OCI-LY1 (cell line): Measurements from ENCODE around the gene AMBN.

Experiments used
- H2AFZ ChIP-seq: fragments of 200-600 bp; sonication (generic), shearing (Covaris generic); 2 replicates; pipeline ENCODE4 v1.6.0; 2014; ENCODE audit warnings: antibody characterized with exemption, mild to moderate bottlenecking, low read length
- H3F3A ChIP-seq: fragments of 200-600 bp; sonication (generic), shearing (Covaris generic); 2 replicates; pipeline ENCODE4 v1.6.0; 2014; ENCODE audit warnings: mild to moderate bottlenecking, antibody characterized with exemption, low read length, moderate library complexity; ENCODE audit not compliant: insufficient read depth
- H3K27ac ChIP-seq: fragments of 200-600 bp; sonication (generic); 2 replicates; pipeline ENCODE4 v1.5.1; 2014; ENCODE audit warnings: low read length, mixed run types, mild to moderate bottlenecking, low read depth; ENCODE audit not compliant: poor library complexity, severe bottlenecking
- H3K27me3 ChIP-seq: fragments of 200-600 bp; sonication (generic); 2 replicates; pipeline ENCODE4 v1.6.0; 2014; ENCODE audit warnings: antibody characterized with exemption, mild to moderate bottlenecking, low read length, moderate library complexity; ENCODE audit not compliant: insufficient read depth
- H3K36me3 ChIP-seq: fragments of 200-600 bp; sonication (generic); 2 replicates; pipeline ENCODE4 v1.6.1; 2014; ENCODE audit warnings: mild to moderate bottlenecking, antibody characterized with exemption, low read length, moderate library complexity, mixed read lengths; ENCODE audit not compliant: insufficient read depth
- H3K4me1 ChIP-seq: fragments of 200-600 bp; sonication (generic); 2 replicates; pipeline ENCODE4 v1.5.1; 2014; ENCODE audit warnings: mild to moderate bottlenecking, low read length, moderate library complexity; ENCODE audit not compliant: insufficient read depth, severe bottlenecking
- H3K4me2 ChIP-seq: fragments of 200-600 bp; sonication (generic), shearing (Covaris generic); 2 replicates; pipeline ENCODE4 v1.6.1; 2014; ENCODE audit warnings: low read length
- H3K4me3 ChIP-seq: fragments of 200-600 bp; sonication (generic); 2 replicates; pipeline ENCODE4 v1.5.1; 2014; ENCODE audit warnings: low read length, low read depth, mild to moderate bottlenecking, mixed read lengths; ENCODE audit not compliant: poor library complexity, severe bottlenecking
- H3K79me2 ChIP-seq: fragments of 200-600 bp; shearing (Covaris generic); 2 replicates; pipeline ENCODE4 v1.6.1; 2016; ENCODE audit warnings: mixed run types, low read length, mixed read lengths; ENCODE audit not compliant: insufficient read depth
- H3K9ac ChIP-seq: fragments of 200-600 bp; sonication (generic), shearing (Covaris generic); 2 replicates; pipeline ENCODE4 v1.6.1; 2014; ENCODE audit warnings: mild to moderate bottlenecking, low read length, mixed read lengths
- H3K9me2 ChIP-seq: fragments of 200-600 bp; sonication (generic), shearing (Covaris generic); 2 replicates; pipeline ENCODE4 v1.6.1; 2014; ENCODE audit warnings: low read depth, mild to moderate bottlenecking, low read length, mixed read lengths
- H3K9me3 ChIP-seq: fragments of 200-600 bp; shearing (Covaris generic); 2 replicates; pipeline ENCODE4 v1.6.1; 2014; ENCODE audit warnings: low read length, mixed read lengths
- H4K20me1 ChIP-seq: fragments of 200-600 bp; sonication (generic), shearing (Covaris generic); 2 replicates; pipeline ENCODE4 v1.6.0; 2016; ENCODE audit warnings: mild to moderate bottlenecking, low read length; ENCODE audit not compliant: insufficient read depth
- EZH2 ChIP-seq: fragments of 200-600 bp; sonication (generic), shearing (Covaris generic); IDR thresholded peaks from 2 replicates; pipeline ENCODE4 v1.8.0; 2017; ENCODE audit warnings: borderline replicate concordance, mixed run types, mild to moderate bottlenecking, antibody characterized with exemption, low read length, moderate library complexity, mixed read lengths
- TF ChIP-seq, protein P1 (sequence below): fragments of 200-600 bp; sonication (generic), shearing (Covaris generic); IDR thresholded peaks from 2 replicates; pipeline ENCODE4 v1.5.1; 2017; ENCODE audit warnings: mild to moderate bottlenecking, antibody characterized with exemption, low read length, moderate library complexity, mixed read lengths

Gene AMBN

DNA sequence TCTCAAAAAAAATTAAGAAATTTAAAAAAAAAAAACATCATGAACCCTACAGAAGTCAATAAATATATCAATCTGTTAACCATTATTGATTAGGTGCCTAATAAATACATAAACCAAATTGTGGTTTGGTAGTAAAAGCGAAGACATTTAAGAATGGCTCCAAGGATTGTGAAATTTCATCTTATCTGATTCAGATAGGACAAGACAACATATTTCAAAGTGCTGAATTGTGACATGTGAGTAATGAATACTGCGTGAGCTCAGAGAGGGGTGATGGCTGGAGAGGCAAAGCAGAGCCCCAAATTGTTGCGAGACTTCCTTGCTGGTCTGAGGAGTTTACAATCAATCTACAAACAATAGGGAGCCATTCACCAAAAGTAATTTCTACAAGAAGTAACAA lies 8.2 kb downstream of the AMBN start:
- Histone ChIP-seq H4K20me1 (no peaks in the 10 kb centered on the region), H3K4me2 (no peak overlapping the region), H3K9me3 (no peaks in the 10 kb centered on the region), H3K9me2 (no peaks in the 10 kb centered on the region), H3K27me3 (no peaks in the 10 kb centered on the region), H3K27ac (no peak overlapping the region), H3K4me3 (no peak overlapping the region), H3K9ac (no peak overlapping the region), H3K4me1 (peaks cover 6% of the 10 kb centered on the region), H3K79me2 (no peaks in the 10 kb centered on the region), H2AFZ (no peak overlapping the region), H3F3A (no peaks in the 10 kb centered on the region), H3K36me3 (no peaks in the 10 kb centered on the region)
- TF ChIP-seq, protein P1, sequence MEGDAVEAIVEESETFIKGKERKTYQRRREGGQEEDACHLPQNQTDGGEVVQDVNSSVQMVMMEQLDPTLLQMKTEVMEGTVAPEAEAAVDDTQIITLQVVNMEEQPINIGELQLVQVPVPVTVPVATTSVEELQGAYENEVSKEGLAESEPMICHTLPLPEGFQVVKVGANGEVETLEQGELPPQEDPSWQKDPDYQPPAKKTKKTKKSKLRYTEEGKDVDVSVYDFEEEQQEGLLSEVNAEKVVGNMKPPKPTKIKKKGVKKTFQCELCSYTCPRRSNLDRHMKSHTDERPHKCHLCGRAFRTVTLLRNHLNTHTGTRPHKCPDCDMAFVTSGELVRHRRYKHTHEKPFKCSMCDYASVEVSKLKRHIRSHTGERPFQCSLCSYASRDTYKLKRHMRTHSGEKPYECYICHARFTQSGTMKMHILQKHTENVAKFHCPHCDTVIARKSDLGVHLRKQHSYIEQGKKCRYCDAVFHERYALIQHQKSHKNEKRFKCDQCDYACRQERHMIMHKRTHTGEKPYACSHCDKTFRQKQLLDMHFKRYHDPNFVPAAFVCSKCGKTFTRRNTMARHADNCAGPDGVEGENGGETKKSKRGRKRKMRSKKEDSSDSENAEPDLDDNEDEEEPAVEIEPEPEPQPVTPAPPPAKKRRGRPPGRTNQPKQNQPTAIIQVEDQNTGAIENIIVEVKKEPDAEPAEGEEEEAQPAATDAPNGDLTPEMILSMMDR = no peak
- TF ChIP-seq EZH2 = no peak

DNA sequence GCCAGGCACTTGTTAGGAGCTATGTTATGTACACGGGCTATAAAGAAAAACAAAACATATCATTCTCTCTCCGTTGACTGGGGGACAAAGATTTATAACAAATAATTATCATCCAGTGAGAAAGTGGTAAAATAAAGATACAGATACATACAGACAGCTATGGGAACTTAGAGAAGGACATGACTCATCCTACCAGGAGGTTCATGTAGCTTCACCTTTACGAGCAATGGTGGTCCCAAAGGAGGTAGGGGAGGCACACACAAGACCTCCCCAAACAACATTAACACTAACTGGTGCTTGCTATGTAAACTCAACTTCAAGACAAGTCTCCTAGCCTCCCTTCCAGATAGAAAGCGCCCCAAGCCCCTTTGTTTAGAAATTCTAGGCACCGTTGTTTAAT lies 8.9 kb downstream of the AMBN start:
- no peaks in the 10 kb centered on the region for H3F3A ChIP-seq
- H3K79me2 ChIP-seq = no peaks in the 10 kb centered on the region
- no peak overlapping the region for H2AFZ ChIP-seq
- peaks cover 6% of the 10 kb centered on the region for H3K4me1 ChIP-seq
- H3K9ac ChIP-seq = no peak overlapping the region
- H3K36me3 ChIP-seq = no peaks in the 10 kb centered on the region
- H3K4me3 ChIP-seq = no peak overlapping the region
- no peaks in the 10 kb centered on the region for H4K20me1 ChIP-seq
- no peaks in the 10 kb centered on the region for H3K9me3 ChIP-seq
- H3K27ac ChIP-seq = no peak overlapping the region
- no peak for TF ChIP-seq EZH2
- TF ChIP-seq, protein P1 = no peak
- H3K9me2 ChIP-seq = no peaks in the 10 kb centered on the region
- H3K27me3 ChIP-seq = no peaks in the 10 kb centered on the region
- H3K4me2 ChIP-seq = no peak overlapping the region

DNA sequence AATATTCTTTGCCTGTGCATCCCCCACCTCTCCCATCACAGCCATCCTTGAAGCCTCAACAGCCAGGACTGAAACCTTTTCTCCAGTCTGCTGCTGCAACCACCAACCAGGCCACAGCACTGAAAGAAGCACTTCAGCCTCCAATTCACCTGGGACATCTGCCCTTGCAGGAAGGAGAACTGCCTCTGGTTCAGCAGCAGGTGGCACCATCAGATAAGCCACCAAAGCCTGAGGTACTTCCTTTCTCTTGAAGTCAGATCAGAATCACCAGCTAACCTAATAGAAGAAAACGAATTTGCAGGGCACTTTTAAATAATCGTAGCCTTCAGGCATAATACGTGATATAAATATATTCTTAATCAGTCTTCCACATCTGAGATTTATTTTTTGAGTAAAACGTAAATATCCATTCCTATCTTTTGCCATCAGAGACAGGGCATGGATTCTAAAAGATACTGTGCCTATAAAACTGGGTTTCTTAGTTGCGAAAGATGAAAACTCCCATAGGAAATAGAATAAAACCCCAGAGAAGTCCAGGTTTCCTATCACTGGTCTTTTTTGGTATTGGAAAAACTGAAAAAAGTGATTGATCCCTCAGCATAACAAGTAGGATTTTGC lies 9.5 kb downstream of the AMBN start:
- Histone ChIP-seq H3K79me2 (no peaks in the 10 kb centered on the region), H2AFZ (0 out of 2 replicates have a peak overlapping the region, but pooled peaks have one; percentile 9), H3K9me2 (no peaks in the 10 kb centered on the region)

More for the DNA sequence above, 9.5 kb downstream of the AMBN start:
- Histone ChIP-seq H4K20me1 (no peaks in the 10 kb centered on the region), H3K9ac (no peak overlapping the region), H3K4me1 (peaks cover 6% of the 10 kb centered on the region), H3K27me3 (no peaks in the 10 kb centered on the region), H3K4me3 (no peak overlapping the region), H3K27ac (no peak overlapping the region), H3F3A (no peaks in the 10 kb centered on the region), H3K4me2 (no peak overlapping the region), H3K9me3 (no peaks in the 10 kb centered on the region), H3K36me3 (no peaks in the 10 kb centered on the region)
- TF ChIP-seq EZH2 = no peak
- TF ChIP-seq, protein P1 = peak; percentile 97
